NCI-H2227 (cell line): ENCODE data around the gene PDZD11.
"Not testable (repeated sequence)": the region's sequence is repeated elsewhere in the genome, so short reads cannot be mapped to it uniquely, and the experiment has no call there.

Experiments used
- DNase-seq: peaks from one replicate; lab custom pipeline; 2025; ENCODE audit not compliant: unreplicated experiment; lab: John Stamatoyannopoulos, UW

Gene PDZD11, protein sequence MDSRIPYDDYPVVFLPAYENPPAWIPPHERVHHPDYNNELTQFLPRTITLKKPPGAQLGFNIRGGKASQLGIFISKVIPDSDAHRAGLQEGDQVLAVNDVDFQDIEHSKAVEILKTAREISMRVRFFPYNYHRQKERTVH

GRCh38 chrX:70289793-70290770 is at the start of gene PDZD11, which contains the start of gene KIF4A:
Gene PDZD11, minus strand, starts transcription at chrX:70289927. Its CDS starts 586 bp downstream, at chrX:70289341.
Gene KIF4A, plus strand, starts transcription at chrX:70290104. Its CDS starts 355 bp downstream, at chrX:70290459.
- peak; percentile 94 for DNase-seq

DNA sequence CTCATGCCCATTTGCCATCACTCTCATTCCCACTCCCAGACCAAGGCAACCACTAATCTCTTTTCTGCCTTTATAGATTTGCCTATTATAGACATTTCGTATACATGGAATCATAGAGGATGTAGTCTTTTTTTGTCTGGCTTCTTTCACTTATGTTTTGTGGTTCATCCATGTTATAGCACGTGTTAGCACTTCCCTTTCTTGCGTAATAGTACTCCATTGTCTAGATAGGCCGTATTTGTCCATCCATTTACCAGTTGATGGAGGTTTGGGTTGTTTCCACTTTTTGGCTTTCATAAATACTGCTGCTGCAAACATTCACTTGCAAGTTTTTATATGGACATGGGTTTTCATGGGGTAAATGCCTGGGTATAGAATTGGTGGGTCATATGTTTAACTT is 48.6 kb upstream of the PDZD11 start:
- DNase-seq = no peak

DNA sequence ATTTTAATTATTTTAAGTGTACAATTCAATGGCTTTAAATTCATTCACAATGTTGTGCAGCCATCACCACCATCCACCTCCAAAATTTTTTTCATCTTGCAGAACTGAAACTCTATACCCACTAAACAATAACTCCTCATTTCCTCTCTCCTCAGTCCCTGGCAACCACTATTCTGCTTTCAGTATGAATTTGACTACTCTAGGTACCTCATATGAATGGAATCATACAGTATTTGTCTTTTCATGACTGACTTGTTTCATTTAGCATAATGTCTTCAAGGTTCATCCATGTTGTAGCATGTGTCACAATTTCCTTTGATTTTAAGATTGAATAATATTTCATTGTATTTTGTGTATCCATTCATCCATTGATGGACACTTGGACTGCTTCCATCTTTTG is 47.0 kb upstream of the PDZD11 start:
- no peak for DNase-seq

DNA sequence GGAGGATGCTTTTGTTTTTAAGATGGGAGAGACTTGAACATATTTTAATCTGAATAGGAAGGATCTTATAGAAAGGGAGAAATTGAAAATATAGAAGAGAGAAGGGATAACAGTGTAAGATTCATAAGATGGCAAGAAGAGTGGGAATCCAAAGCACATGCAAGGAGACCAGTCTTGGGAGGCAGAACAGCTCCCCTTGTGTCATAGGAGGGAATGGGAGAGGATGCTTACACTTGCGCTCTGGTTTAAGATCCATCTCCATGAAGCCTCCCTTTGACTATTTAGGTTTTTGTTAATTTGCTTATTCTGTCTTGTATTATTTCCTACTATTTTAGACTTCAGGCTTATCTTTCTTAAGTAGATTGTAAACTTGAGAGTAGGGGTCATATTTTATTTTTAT is 42.9 kb upstream of the PDZD11 start:
- DNase-seq = no peak

GRCh38 chrX:70331161-70331560 is 41.4 kb upstream of the PDZD11 start:
- no peak for DNase-seq

DNA sequence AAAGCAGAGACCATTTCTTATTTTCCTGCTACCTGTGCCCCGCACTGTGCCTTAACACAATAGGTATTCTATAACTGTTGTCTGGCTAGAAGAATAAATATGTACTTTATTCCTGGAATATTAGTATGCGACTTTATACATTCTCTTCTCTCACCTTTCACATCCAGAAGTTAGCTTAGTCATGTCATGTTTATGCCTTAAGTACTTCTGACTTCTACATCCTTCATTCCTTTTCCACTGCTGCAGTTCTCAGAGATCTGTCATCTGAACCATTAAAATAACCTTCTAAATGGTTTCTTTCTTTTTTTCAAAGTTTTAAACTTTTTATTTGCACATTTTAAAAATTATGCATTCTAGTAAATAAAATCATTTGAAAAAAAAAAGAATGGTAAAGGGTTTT is 34.6 kb upstream of the PDZD11 start:
- no peak for DNase-seq

DNA sequence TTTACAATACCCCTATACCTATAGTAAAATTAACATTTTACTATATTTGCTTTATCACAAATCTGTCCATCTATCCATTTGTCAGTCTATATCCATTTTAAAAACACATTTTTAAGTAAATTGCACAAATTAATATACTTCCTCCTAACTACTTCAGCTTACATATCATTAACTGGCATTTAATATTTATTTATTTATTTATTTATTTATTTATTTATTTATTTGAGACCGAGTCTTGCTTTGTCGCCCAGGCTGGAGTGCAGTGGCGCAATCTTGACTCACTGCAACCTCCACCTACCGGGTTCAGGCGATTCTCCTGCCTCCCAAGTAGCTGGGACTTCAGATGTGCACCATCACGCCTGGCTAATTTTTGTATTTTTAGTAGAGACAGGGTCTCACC is 33.9 kb upstream of the PDZD11 start:
- DNase-seq = not testable (repeated sequence)

GRCh38 chrX:70322784-70323183 is 33.1 kb upstream of the PDZD11 start:
- DNase-seq = no peak

DNA sequence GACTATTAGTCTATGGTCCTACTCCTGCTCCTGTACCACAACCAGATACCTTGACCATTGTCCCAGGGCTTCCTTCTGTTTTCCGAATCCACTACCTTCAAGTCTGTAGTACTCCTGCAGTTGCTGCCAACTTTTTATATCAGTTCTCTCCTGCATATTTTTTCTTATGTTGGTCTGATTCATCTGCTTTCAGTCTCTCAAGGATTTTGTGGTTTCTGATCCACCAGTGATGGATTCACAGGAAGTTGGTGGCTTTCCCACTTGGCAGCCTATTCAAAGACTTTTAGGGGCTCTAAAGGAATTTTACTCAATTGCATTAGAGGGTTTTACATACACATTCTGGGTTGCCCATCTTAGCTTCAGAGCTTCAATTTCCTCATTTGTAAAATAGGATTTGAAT is 23.8 kb upstream of the PDZD11 start:
- no peak for DNase-seq

DNA sequence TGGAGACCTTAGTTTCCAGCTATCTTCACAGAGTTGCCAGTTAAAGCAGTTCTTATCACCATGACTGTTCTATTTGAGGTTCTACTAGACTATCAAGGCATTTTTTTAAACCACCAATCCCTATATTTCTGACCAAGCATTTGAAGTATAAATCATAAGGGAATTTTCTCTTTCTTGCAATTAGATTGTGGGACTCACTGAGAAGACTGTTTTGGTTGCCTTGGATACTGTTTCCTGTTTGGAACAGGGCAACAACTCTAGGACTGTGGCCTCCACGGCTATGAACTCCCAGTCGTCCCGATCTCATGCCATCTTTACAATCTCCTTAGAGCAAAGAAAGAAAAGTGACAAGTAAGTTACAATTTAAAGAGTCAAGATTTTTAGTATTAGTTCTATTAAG is 12.0 kb upstream of the PDZD11 start:
- DNase-seq = no peak

DNA sequence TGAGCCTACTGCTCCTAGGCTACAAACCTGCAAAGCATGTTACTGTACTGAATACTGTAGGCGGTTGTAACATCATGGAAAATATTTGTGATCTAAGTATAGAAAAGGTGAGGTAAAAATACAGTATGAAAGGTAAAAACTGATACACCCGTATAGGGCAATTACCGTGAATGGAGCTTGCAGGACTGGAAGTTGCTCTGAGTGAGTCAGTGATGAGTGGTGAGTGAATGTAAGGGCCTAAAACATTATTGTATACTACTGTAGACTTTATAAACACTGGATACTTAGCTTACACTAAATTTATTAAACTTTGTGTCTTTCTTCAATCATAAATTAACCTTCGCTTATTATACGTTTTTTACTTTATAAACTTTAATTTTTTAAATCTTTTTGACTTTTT is 3.9 kb upstream of the PDZD11 start:
- DNase-seq = no peak

GRCh38 chrX:70292788-70293187 is 3.1 kb upstream of the PDZD11 start:
- DNase-seq = no peak

DNA sequence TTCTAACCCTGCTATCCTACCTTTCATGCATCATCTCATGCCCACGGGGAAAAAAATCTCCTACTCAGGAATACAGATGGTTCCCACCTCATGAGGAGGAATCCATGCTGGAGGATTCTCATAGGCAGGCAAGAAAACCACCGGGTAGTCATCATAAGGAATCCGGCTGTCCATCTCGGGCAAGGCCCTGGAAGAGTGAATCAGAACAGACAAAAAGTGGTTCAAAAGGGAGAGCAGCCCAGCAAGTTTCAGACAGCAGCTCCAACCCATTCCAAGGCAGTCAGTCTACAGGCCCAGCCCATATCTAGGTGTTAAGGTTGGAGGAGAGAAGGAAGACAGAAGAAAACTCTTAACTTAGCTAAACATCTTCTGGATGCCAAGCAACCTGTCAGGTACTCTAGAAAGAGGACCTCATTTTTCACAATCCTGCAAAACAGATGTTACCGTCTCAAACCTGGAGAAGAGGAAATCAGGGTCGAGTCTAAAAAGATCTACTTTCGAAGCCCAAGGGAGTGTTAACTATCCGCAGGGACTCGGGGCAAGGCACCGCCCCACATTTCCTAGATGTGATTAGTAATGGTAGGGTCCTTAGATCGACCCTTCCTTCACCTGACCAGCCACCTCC is 447 bp downstream of the PDZD11 start:
- no peak for DNase-seq

- no peak for DNase-seq
Measured at GRCh38 chrX:70281951-70282350, 7.8 kb downstream of the PDZD11 start, which contains the start of gene RAB41. Gene RAB41, plus strand, starts transcription at chrX:70282172. Its CDS starts 46 bp downstream, at chrX:70282218.

GRCh38 chrX:70280573-70280972 is 9.2 kb downstream of the PDZD11 start:
- no peak for DNase-seq

GRCh38 chrX:70279081-70279480 is 10.6 kb downstream of the PDZD11 start:
- no peak for DNase-seq

DNA sequence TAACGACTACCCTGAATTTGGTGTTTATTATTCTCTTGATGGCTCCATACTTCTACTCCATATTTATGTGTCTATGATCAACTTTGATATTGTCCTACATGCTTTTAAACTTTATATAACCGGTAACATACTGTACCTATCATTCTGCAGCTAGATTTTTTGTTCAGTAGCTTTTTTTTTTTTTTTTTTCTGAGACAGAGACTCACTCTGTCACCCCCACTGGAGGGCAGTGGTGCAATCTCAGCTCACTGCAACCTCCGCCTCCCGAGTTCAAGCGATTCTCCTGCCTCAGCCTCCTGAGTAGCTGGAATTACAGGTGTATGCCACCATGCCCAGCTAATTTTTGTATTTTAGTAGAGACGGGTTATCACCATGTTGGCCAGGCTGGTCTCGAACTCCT is 15.7 kb downstream of the PDZD11 start:
- DNase-seq = not testable (repeated sequence)

DNA sequence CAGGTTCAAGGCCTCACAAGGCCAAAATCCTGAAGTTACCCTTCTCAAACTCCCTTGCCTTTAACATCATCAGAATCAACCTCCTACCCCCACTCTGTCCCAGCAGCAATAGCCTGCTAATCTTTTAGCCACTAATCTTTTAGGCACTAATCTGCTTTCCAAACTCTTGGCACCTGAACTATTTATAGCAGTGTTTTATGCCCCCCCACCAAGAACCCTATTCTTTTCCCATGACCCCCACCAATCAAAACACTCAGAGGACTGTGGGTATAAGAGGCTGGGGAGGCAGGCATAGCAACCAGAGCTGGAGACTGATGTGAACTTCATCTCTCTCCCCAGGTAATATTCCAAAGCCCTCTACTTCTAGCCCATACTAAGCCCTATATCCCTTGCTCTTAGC is 21.7 kb downstream of the PDZD11 start, which contains the start of gene ARR3:
ARR3 (plus strand) TSS at position 301 of the 400 bp plus-strand sequence. CDS start 1,052 bp downstream, outside the sequence.
- DNase-seq = no peak

DNA sequence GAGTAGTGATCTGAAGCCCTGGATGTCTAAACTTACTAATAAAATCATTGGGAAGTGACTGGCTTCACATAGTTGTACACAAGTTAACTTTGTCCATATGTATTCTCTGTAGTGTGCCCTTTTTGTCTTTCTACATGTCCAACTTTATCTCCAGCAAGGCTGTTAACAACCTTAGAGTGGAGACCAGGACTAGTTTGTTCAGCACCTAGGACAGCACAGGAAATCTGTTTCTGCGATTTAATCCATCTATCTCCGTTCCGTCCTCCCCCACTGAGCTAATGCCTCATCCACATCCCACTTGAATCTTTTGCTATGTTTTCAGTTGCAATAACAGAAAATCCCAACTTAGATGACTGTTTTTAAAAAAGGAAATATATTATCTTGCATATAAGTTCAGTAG is 24.9 kb downstream of the PDZD11 start:
- DNase-seq = no peak

GRCh38 chrX:70262952-70263567 is 26.7 kb downstream of the PDZD11 start:
- peak; percentile 29 for DNase-seq

GRCh38 chrX:70260104-70260503 is 29.6 kb downstream of the PDZD11 start, which contains the start of gene P2RY4:
Gene P2RY4, minus strand, starts transcription at chrX:70260204. Its CDS starts 580 bp downstream, at chrX:70259624.
- no peak for DNase-seq
